Measurements from ENCODE around the gene CLEC20A.

The CLEC20A gene

GRCh38 chr1:178484698-178485225, 12.0 kb downstream of the CLEC20A start:
- H3K4me3 ChIP-seq, result no peak overlapping the region
- no peak overlapping the region for H3K27ac ChIP-seq
- no peak overlapping the region for H3K9ac ChIP-seq (ENCODE audit: insufficient read length)
- no peaks in the 10 kb centered on the region for H3K36me3 ChIP-seq (ENCODE audit: insufficient read depth, low read length)
- H3K9me3 ChIP-seq (ENCODE audit: low read depth, low read length), result no peaks in the 10 kb centered on the region
- no peak for DNase-seq (ENCODE audit: low read depth, low spot score)
- no peak for TF ChIP-seq FOXP2 (optimal IDR thresholded peaks at IDR 0.05; ENCODE audit: control extremely low read depth, extremely low read length, insufficient read depth)
- no peak for TF ChIP-seq POLR2AphosphoS5 (IDR thresholded peaks at IDR 0.05; ENCODE audit: borderline replicate concordance, low read depth, low read length)
- TF ChIP-seq EZH2 (IDR thresholded peaks at IDR 0.05), result no peak

- H3K9me3 ChIP-seq (ENCODE audit: low read depth, low read length), result no peaks in the 10 kb centered on the region
- no peak overlapping the region for H3K27ac ChIP-seq
- no peak for TF ChIP-seq FOXP2 (optimal IDR thresholded peaks at IDR 0.05; ENCODE audit: control extremely low read depth, extremely low read length, insufficient read depth)
- no peak for TF ChIP-seq POLR2AphosphoS5 (IDR thresholded peaks at IDR 0.05; ENCODE audit: borderline replicate concordance, low read depth, low read length)
- TF ChIP-seq EZH2 (IDR thresholded peaks at IDR 0.05), result no peak
- no peak for DNase-seq (ENCODE audit: low read depth, low spot score)
- H3K9ac ChIP-seq (ENCODE audit: insufficient read length), result no peak overlapping the region
- H3K4me3 ChIP-seq, result no peak overlapping the region
- no peaks in the 10 kb centered on the region for H3K36me3 ChIP-seq (ENCODE audit: insufficient read depth, low read length)
These were observed 13.4 kb downstream of the CLEC20A start for GRCh38 chr1:178483251-178483957.

GRCh38 chr1:178477841-178478240, 18.9 kb downstream of the CLEC20A start:
- Histone ChIP-seq H3K9me3 (ENCODE audit: low read depth, low read length) (no peaks in the 10 kb centered on the region), H3K27ac (no peak overlapping the region), H3K36me3 (ENCODE audit: insufficient read depth, low read length) (no peaks in the 10 kb centered on the region), H3K4me3 (no peak overlapping the region), H3K9ac (ENCODE audit: insufficient read length) (no peak overlapping the region)
- DNase-seq (ENCODE audit: low read depth, low spot score), result no peak
- no peak for TF ChIP-seq POLR2AphosphoS5 (IDR thresholded peaks at IDR 0.05; ENCODE audit: borderline replicate concordance, low read depth, low read length)
- no peak for TF ChIP-seq EZH2 (IDR thresholded peaks at IDR 0.05)

GRCh38 chr1:178477373-178477772, 19.4 kb downstream of the CLEC20A start:
- DNase-seq (ENCODE audit: low read depth, low spot score), result no peak
- H3K4me3 ChIP-seq, result no peak overlapping the region
- no peak overlapping the region for H3K9ac ChIP-seq (ENCODE audit: insufficient read length)
- no peaks in the 10 kb centered on the region for H3K9me3 ChIP-seq (ENCODE audit: low read depth, low read length)
- no peaks in the 10 kb centered on the region for H3K36me3 ChIP-seq (ENCODE audit: insufficient read depth, low read length)
- TF ChIP-seq POLR2AphosphoS5 (IDR thresholded peaks at IDR 0.05; ENCODE audit: borderline replicate concordance, low read depth, low read length) (no peak), FOXP2 (optimal IDR thresholded peaks at IDR 0.05; ENCODE audit: control extremely low read depth, extremely low read length, insufficient read depth) (no peak), EZH2 (IDR thresholded peaks at IDR 0.05) (no peak)
- H3K27ac ChIP-seq, result no peak overlapping the region

- no peak overlapping the region for H3K4me3 ChIP-seq
- no peak for TF ChIP-seq FOXP2 (optimal IDR thresholded peaks at IDR 0.05; ENCODE audit: control extremely low read depth, extremely low read length, insufficient read depth)
- TF ChIP-seq POLR2AphosphoS5 (IDR thresholded peaks at IDR 0.05; ENCODE audit: borderline replicate concordance, low read depth, low read length), result no peak
- no peak for TF ChIP-seq EZH2 (IDR thresholded peaks at IDR 0.05)
- H3K27ac ChIP-seq, result no peak overlapping the region
- H3K36me3 ChIP-seq (ENCODE audit: insufficient read depth, low read length), result no peaks in the 10 kb centered on the region
- H3K9me3 ChIP-seq (ENCODE audit: low read depth, low read length), result no peaks in the 10 kb centered on the region
- H3K9ac ChIP-seq (ENCODE audit: insufficient read length), result no peak overlapping the region
- no peak for DNase-seq (ENCODE audit: low read depth, low spot score)
These were observed 24.2 kb downstream of the CLEC20A start for GRCh38 chr1:178472531-178472930.

GRCh38 chr1:178470411-178470960, 26.3 kb downstream of the CLEC20A start:
- Histone ChIP-seq H3K27ac (no peak overlapping the region), H3K36me3 (ENCODE audit: insufficient read depth, low read length) (no peaks in the 10 kb centered on the region; the same call in 1 of the 2 replicates), H3K9me3 (ENCODE audit: low read depth, low read length) (no peaks in the 10 kb centered on the region), H3K4me3 (no peak overlapping the region), H3K9ac (ENCODE audit: insufficient read length) (no peak overlapping the region)
- no peak for DNase-seq (ENCODE audit: low read depth, low spot score)
- no peak for TF ChIP-seq EZH2 (IDR thresholded peaks at IDR 0.05)

GRCh38 chr1:178467837-178468236, 28.9 kb downstream of the CLEC20A start:
- no peaks in the 10 kb centered on the region; the same call in 1 of the 2 replicates for H3K36me3 ChIP-seq (ENCODE audit: insufficient read depth, low read length)
- TF ChIP-seq FOXP2 (optimal IDR thresholded peaks at IDR 0.05; ENCODE audit: control extremely low read depth, extremely low read length, insufficient read depth) (no peak), EZH2 (IDR thresholded peaks at IDR 0.05) (no peak), POLR2AphosphoS5 (IDR thresholded peaks at IDR 0.05; ENCODE audit: borderline replicate concordance, low read depth, low read length) (no peak)

GRCh38 chr1:178465011-178465410, 31.8 kb downstream of the CLEC20A start:
- DNase-seq (ENCODE audit: low read depth, low spot score), result no peak
- Histone ChIP-seq H3K27ac (no peak overlapping the region), H3K4me3 (no peak overlapping the region), H3K9ac (ENCODE audit: insufficient read length) (no peak overlapping the region), H3K36me3 (ENCODE audit: insufficient read depth, low read length) (no peaks in the 10 kb centered on the region; the same call in 1 of the 2 replicates), H3K9me3 (ENCODE audit: low read depth, low read length) (no peaks in the 10 kb centered on the region)
- no peak for TF ChIP-seq EZH2 (IDR thresholded peaks at IDR 0.05)
- no peak for TF ChIP-seq FOXP2 (optimal IDR thresholded peaks at IDR 0.05; ENCODE audit: control extremely low read depth, extremely low read length, insufficient read depth)
- TF ChIP-seq POLR2AphosphoS5 (IDR thresholded peaks at IDR 0.05; ENCODE audit: borderline replicate concordance, low read depth, low read length), result no peak

More at GRCh38 chr1:178467837-178468236, 28.9 kb downstream of the CLEC20A start:
- Histone ChIP-seq H3K9ac (ENCODE audit: insufficient read length) (no peak overlapping the region), H3K9me3 (ENCODE audit: low read depth, low read length) (no peaks in the 10 kb centered on the region), H3K27ac (no peak overlapping the region), H3K4me3 (no peak overlapping the region)
- DNase-seq (ENCODE audit: low read depth, low spot score), result no peak

Measured in SK-N-MC (cell line).